Esophagus squamous epithelium (tissue), 4 donors: ENCODE data around the gene PLCH2.

Experiments
- CTCF ChIP-seq, 6 experiments: fragments of 450-650 bp in 4 of 6; fragments of 200-600 bp in 2 of 6; sonication (generic) in 2 of 6; IDR thresholded peaks; one replicate each; pipeline ENCODE4 v1.5.1; 2016 to 2019; ENCODE audit warnings: antibody characterized with exemption in 6 of 6, mild to moderate bottlenecking in 4 of 6, moderate library complexity in 4 of 6
- POLR2A ChIP-seq, 4 donors: fragments of 450-650 bp; IDR thresholded peaks; one replicate each; pipeline ENCODE4 v1.6.1; 2017; ENCODE audit warnings: antibody characterized with exemption in 4 of 4, mild to moderate bottlenecking in 4 of 4, moderate library complexity in 3 of 4

GRCh38 chr1:2448098-2448445 is 28.0 kb upstream of the PLCH2 start:
- no peak for TF ChIP-seq CTCF (IDR thresholded peaks at IDR 0.05)
- TF ChIP-seq POLR2A (IDR thresholded peaks at IDR 0.05), result no peak
